Right lobe of liver (tissue), 4 donors: ENCODE measurements around the gene LRRIQ1.

Experiments
- POLR2A ChIP-seq: fragments of 450-650 bp; IDR thresholded peaks from one replicate; pipeline ENCODE4 v1.6.1; 2017; ENCODE audit warnings: antibody characterized with exemption, mild to moderate bottlenecking
- TF ChIP-seq, protein P1 (sequence below), 4 donors: fragments of 200-600 bp in 3 of 4; fragments of 450-650 bp in 1 of 4; IDR thresholded peaks; one replicate each; pipeline versions ENCODE4 v1.5.1 to v1.8.0; 2016 to 2022; ENCODE audit warnings: antibody characterized with exemption in 4 of 4, mild to moderate bottlenecking in 2 of 4
- donor health status: DM: no; HTN: no; CAD: no.
- donor health status: DM: no; HTN: no; CAD: no.
- donor health status: DM: no; HTN: yes; CAD: no.

DNA sequence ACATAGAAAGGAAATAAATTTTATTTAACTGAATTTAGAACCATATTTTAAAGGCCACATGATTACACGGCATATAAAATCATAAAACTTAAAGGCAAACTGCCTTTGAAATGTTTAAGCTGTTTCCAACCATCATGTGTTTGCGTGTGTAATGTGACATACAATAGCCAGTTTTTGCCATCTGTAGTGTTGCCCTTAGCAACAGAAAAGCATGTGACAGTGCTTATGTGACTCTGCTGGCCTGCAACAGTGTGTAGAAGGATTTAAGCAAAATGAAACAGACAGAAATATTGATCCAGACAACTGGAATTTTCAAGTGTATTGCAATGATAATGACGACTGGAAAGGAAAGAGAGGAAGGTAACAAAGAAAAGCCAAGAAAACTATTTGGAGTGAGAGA is 49.6 kb upstream of the LRRIQ1 start:
- TF ChIP-seq, protein P1, sequence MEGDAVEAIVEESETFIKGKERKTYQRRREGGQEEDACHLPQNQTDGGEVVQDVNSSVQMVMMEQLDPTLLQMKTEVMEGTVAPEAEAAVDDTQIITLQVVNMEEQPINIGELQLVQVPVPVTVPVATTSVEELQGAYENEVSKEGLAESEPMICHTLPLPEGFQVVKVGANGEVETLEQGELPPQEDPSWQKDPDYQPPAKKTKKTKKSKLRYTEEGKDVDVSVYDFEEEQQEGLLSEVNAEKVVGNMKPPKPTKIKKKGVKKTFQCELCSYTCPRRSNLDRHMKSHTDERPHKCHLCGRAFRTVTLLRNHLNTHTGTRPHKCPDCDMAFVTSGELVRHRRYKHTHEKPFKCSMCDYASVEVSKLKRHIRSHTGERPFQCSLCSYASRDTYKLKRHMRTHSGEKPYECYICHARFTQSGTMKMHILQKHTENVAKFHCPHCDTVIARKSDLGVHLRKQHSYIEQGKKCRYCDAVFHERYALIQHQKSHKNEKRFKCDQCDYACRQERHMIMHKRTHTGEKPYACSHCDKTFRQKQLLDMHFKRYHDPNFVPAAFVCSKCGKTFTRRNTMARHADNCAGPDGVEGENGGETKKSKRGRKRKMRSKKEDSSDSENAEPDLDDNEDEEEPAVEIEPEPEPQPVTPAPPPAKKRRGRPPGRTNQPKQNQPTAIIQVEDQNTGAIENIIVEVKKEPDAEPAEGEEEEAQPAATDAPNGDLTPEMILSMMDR (IDR thresholded peaks at IDR 0.05): no peak
- TF ChIP-seq POLR2A: no peak
